HG03159 (cell line): Measurements from ENCODE around the gene CAPZB.
"Not testable (repeated sequence)": the region's sequence is repeated elsewhere in the genome, so short reads cannot be mapped to it uniquely, and the experiment has no call there.

Source experiments
- ATAC-seq: cut with Tn5 transposase; IDR thresholded peaks from one replicate; pipeline ENCODE4 v1.9.1; 2021; ENCODE audit warnings: mild to moderate bottlenecking, moderate library complexity; ENCODE audit not compliant: unreplicated experiment

Gene CAPZB

GRCh38 chr1:19315378-19316198 lies 169.8 kb downstream of the CAPZB start:
- ATAC-seq, result no peak

GRCh38 chr1:19313961-19314882 lies 171.1 kb downstream of the CAPZB start:
- no peak for ATAC-seq

- no peak for ATAC-seq
These were observed 171.7 kb downstream of the CAPZB start for GRCh38 chr1:19313636-19313959.

GRCh38 chr1:19312782-19313635 lies 172.3 kb downstream of the CAPZB start:
- peak; percentile 12 for ATAC-seq

- ATAC-seq, result peak; percentile 66
These were observed 173.2 kb downstream of the CAPZB start, which contains the start of the genes AKR7A2 and SLC66A1 for GRCh38 chr1:19311931-19312781. AKR7A2 (minus strand) TSS chr1:19312144; CDS start chr1:19312124, 20 bp downstream. SLC66A1 (plus strand) TSS chr1:19312326; CDS start chr1:19317678, 5,352 bp downstream.

GRCh38 chr1:19311503-19311930 lies 173.8 kb downstream of the CAPZB start:
- ATAC-seq, result peak; percentile 5

- ATAC-seq, result no peak
These were observed 174.4 kb downstream of the CAPZB start for GRCh38 chr1:19310720-19311502.

- ATAC-seq, result no peak
These were observed 175.3 kb downstream of the CAPZB start for GRCh38 chr1:19310061-19310460.

- no peak for ATAC-seq
These were observed 176.1 kb downstream of the CAPZB start for GRCh38 chr1:19309123-19309813.

- no peak for ATAC-seq
These were observed 176.8 kb downstream of the CAPZB start for GRCh38 chr1:19308509-19308907.

GRCh38 chr1:19307794-19308508 lies 177.4 kb downstream of the CAPZB start:
- ATAC-seq, result no peak

GRCh38 chr1:19306941-19307340 lies 178.4 kb downstream of the CAPZB start:
- ATAC-seq, result no peak

- ATAC-seq, result no peak
These were observed 179.5 kb downstream of the CAPZB start for GRCh38 chr1:19305880-19306279.

- not testable (repeated sequence) for ATAC-seq
These were observed 181.3 kb downstream of the CAPZB start for GRCh38 chr1:19304081-19304480.

- no peak for ATAC-seq
These were observed 185.1 kb downstream of the CAPZB start for GRCh38 chr1:19300211-19300610.

GRCh38 chr1:19294638-19295037 lies 190.7 kb downstream of the CAPZB start:
- ATAC-seq, result no peak

- ATAC-seq, result no peak
These were observed 196.1 kb downstream of the CAPZB start for GRCh38 chr1:19289244-19289643.
